Mesothelial cell of epicardium (in vitro differentiated cells): Measurements from ENCODE around the gene SLC45A1. TPM values are rescaled to one million over a fixed set of nuclear protein-coding genes. Genes with fewer than 3 reads are reported as not detected.

Experiments
- DNase-seq, 2 experiments: peaks; one replicate each; pipeline ENCODE4 v3.0.0; 2021; ENCODE audit warnings: low spot score in 2 of 2; ENCODE audit not compliant: unreplicated experiment in 2 of 2
- H3K27ac Mint-ChIP-seq: 2 replicates; pipeline ENCODE4 v1.8.0; 2021; ENCODE audit warnings: mixed read lengths
- H3K27me3 Mint-ChIP-seq: 2 replicates; pipeline ENCODE4 v1.8.0; 2021; ENCODE audit warnings: low read depth, mixed read lengths
- H3K36me3 Mint-ChIP-seq: 2 replicates; pipeline ENCODE4 v1.8.0; 2021; ENCODE audit warnings: mixed read lengths
- H3K4me1 Mint-ChIP-seq: 2 replicates; pipeline ENCODE4 v1.8.0; 2021; ENCODE audit warnings: mixed read lengths
- H3K4me3 Mint-ChIP-seq: 2 replicates; pipeline ENCODE4 v1.8.0; 2021; ENCODE audit warnings: mild to moderate bottlenecking, moderate library complexity, mixed read lengths
- H3K9me3 Mint-ChIP-seq: 2 replicates; pipeline ENCODE4 v1.8.0; 2021; ENCODE audit warnings: mixed read lengths
- CTCF ChIP-seq: fragments of 200-600 bp; sonication (generic); IDR thresholded peaks from one replicate; pipeline ENCODE4 v1.5.0; 2021; ENCODE audit warnings: antibody characterized with exemption; ENCODE audit not compliant: unreplicated experiment
- total RNA-seq: library from RNA; stranded (reverse); gene quantifications from 3 replicates; pipeline ENCODE4 v1.2.1, GENCODE V29; 2021

SLC45A1 gene
- total RNA-seq, 1 donor from 2014 or later = 4.9 TPM

GRCh38 chr1:8349961-8350360 lies 32.0 kb downstream of the SLC45A1 start:
- peaks cover 17% of the 10 kb centered on the region for H3K36me3 Mint-ChIP-seq
- peaks cover 9% of the 10 kb centered on the region for H3K4me1 Mint-ChIP-seq
- H3K27ac Mint-ChIP-seq = no peak overlapping the region
- H3K4me3 Mint-ChIP-seq = no peak overlapping the region
- H3K9me3 Mint-ChIP-seq = no peaks in the 10 kb centered on the region
- no peak for DNase-seq
- no peak for TF ChIP-seq CTCF
- no peaks in the 10 kb centered on the region for H3K27me3 Mint-ChIP-seq

- Mint-ChIP-seq H3K36me3 (peaks cover 23% of the 10 kb centered on the region), H3K9me3 (no peaks in the 10 kb centered on the region), H3K27ac (no peak overlapping the region), H3K4me1 (peaks cover 9% of the 10 kb centered on the region), H3K27me3 (no peaks in the 10 kb centered on the region), H3K4me3 (no peak overlapping the region)
- no peak for TF ChIP-seq CTCF
- no peak for DNase-seq
These were observed 33.2 kb downstream of the SLC45A1 start for GRCh38 chr1:8350914-8351684.

- peak in 1 of 2 experiments; percentile 60 for DNase-seq
- no peaks in the 10 kb centered on the region for H3K27me3 Mint-ChIP-seq
These were observed 34.0 kb downstream of the SLC45A1 start for GRCh38 chr1:8351693-8352470.

GRCh38 chr1:8352471-8352845 lies 34.5 kb downstream of the SLC45A1 start:
- TF ChIP-seq CTCF = no peak
- Mint-ChIP-seq H3K4me3 (no peak overlapping the region), H3K27ac (peak overlapping the region; percentile 78), H3K27me3 (no peaks in the 10 kb centered on the region), H3K4me1 (peaks cover 9% of the 10 kb centered on the region), H3K9me3 (no peaks in the 10 kb centered on the region), H3K36me3 (peaks cover 30% of the 10 kb centered on the region)
- no peak for DNase-seq

More at GRCh38 chr1:8351693-8352470, 34.0 kb downstream of the SLC45A1 start:
- no peak overlapping the region for H3K4me3 Mint-ChIP-seq
- H3K9me3 Mint-ChIP-seq = no peaks in the 10 kb centered on the region
- H3K4me1 Mint-ChIP-seq = peaks cover 9% of the 10 kb centered on the region
- peak; percentile 50 for TF ChIP-seq CTCF
- H3K27ac Mint-ChIP-seq = peak overlapping the region; percentile 59
- H3K36me3 Mint-ChIP-seq = peaks cover 28% of the 10 kb centered on the region

GRCh38 chr1:8352886-8353785 lies 35.2 kb downstream of the SLC45A1 start:
- Mint-ChIP-seq H3K4me3 (no peak overlapping the region), H3K27me3 (no peaks in the 10 kb centered on the region), H3K36me3 (peaks cover 34% of the 10 kb centered on the region), H3K27ac (peak overlapping the region; percentile 78), H3K9me3 (no peaks in the 10 kb centered on the region), H3K4me1 (peaks cover 4% of the 10 kb centered on the region)
- no peak for TF ChIP-seq CTCF
- no peak for DNase-seq
